Stimulated activated CD4-positive, alpha-beta T cell treated with anti-CD3 and anti-CD28 coated beads, Interleukin-2, amount 100 ng/mL, for 24 hours (primary cell): ENCODE data around the gene SLC39A9.
A peak's percentile ranks its signal among the peaks of the same experiment; 100 is the strongest.
"Not testable (repeated sequence)": the region's sequence is repeated elsewhere in the genome, so short reads cannot be mapped to it uniquely, and the experiment has no call there.

ENCODE experiments used
- DNase-seq, 2 donors: peaks; one replicate each; pipeline ENCODE4 v3.0.0-alpha.2; 2020

Gene SLC39A9

GRCh38 chr14:69428289-69428998 lies 30.0 kb downstream of the SLC39A9 start:
- no peak for DNase-seq

DNA sequence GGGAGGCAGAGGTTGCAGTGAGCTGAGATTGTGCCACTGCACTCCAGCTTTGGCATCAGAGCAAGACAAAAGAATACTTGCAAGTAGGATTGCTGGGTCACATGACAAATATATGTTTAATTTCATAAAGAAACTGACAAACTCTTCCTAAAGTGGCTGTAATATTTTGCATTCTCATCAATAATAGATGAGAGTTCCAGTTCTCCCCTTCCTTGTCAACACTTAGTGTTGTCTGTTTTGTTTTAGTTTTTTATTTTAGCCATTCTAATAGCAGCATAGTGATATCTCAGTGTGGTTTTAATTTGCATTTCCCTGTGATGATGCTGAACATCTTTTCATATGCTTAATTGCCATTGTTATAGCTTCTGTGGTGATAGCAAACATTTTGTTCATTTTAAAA lies 31.2 kb downstream of the SLC39A9 start:
- DNase-seq = no peak

- DNase-seq = no peak
Measured at GRCh38 chr14:69430306-69430939, 31.9 kb downstream of the SLC39A9 start.

DNA sequence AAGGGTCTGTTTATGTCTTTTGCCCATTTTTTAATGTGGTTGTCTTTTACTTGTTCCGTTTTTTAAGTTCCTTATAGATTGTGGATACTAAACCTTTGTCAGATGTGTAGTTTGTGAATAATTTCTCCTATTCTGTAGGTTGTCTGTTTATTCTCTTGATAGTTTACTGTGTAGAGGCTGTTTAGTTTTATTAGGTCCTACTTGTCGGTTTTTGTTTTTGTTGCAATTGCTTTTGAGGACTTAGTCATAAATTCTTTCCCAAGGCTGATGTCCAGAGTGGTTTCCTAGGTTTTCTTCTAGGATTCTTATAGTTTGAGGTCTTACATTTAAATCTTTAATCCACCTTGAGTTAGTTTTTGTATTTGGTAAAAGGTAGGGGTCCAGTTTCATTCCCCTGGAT lies 33.9 kb downstream of the SLC39A9 start:
- no peak for DNase-seq

GRCh38 chr14:69439521-69440270 lies 41.2 kb downstream of the SLC39A9 start:
- DNase-seq = no peak

DNA sequence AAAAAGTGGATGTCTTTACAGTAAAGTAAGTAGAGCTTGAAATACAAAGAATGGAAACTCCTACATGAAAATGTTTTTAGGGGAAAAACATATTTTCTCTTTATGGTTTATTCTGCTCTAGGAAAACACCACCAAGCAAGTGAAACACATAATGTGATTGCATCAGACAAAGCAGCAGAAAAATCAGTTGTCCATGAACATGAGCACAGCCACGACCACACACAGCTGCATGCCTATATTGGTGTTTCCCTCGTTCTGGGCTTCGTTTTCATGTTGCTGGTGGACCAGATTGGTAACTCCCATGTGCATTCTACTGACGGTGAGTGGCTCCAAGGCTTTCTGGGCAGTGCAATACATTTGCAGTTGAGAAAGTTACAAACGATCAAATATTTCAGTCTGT lies 43.5 kb downstream of the SLC39A9 start:
- no peak for DNase-seq

DNA sequence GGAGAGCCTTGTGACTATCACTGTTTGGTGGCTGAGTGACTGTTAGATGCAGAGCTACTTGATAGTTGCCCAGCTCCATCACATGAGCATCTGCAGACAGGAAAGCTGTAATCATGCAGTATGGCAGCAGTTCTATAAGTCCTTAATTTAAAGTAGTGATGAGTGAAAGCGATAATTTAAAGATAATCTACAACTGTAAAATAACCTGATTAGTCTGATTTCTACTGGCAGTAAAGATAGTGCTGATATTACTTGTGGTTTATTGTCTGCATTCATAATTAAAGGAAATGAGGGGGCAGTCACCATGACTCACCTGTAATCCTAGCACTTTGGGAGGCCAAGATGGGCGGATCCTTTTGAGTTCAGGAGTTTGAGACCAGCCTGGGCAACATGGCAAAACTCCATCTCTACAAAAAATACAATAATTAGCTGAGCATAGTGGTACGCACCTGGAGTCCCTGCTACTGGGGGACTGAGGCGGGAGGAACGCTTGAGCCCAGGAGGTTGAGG lies 44.9 kb downstream of the SLC39A9 start:
- DNase-seq = no peak

DNA sequence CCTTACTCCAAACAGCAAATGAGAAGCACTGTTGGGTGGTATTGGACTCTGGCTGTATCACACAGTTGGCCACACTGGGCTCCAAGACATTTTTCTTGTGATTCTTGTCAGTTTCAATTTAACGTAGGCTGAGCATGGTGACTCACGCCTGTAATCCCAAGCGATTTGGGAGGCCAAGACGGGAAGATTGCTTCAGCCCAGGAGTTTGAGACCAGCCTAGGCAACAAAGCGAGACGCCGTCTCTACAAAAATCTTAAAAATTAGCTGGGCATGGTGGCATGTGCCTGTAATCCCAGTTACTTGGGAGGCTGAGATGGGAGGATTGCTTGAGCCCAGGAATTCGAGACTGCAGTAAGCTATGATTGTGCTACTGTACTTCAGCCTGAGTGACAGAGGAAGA lies 50.7 kb downstream of the SLC39A9 start:
- no peak for DNase-seq

- no peak for DNase-seq
Measured at GRCh38 chr14:69451941-69452340, 53.4 kb downstream of the SLC39A9 start.

DNA sequence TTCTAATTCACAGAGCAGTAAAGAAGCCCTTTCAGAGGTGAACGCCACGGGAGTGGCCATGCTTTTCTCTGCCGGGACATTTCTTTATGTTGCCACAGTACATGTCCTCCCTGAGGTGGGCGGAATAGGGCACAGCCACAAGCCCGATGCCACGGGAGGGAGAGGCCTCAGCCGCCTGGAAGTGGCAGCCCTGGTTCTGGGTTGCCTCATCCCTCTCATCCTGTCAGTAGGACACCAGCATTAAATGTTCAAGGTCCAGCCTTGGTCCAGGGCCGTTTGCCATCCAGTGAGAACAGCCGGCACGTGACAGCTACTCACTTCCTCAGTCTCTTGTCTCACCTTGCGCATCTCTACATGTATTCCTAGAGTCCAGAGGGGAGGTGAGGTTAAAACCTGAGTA lies 59.9 kb downstream of the SLC39A9 start:
- no peak for DNase-seq

DNA sequence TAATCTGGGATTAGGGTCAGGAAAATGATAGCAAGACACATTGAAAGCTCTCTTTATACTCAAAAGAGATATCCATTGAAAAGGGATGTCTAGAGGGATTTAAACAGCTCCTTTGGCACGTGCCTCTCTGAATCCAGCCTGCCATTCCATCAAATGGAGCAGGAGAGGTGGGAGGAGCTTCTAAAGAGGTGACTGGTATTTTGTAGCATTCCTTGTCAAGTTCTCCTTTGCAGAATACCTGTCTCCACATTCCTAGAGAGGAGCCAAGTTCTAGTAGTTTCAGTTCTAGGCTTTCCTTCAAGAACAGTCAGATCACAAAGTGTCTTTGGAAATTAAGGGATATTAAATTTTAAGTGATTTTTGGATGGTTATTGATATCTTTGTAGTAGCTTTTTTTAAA lies 60.6 kb downstream of the SLC39A9 start:
- no peak for DNase-seq

- peak; percentile 56 to 61 for DNase-seq
Measured at GRCh38 chr14:69460093-69460701, 61.7 kb downstream of the SLC39A9 start.

- DNase-seq = no peak
Measured at GRCh38 chr14:69464379-69464778, 65.9 kb downstream of the SLC39A9 start.

DNA sequence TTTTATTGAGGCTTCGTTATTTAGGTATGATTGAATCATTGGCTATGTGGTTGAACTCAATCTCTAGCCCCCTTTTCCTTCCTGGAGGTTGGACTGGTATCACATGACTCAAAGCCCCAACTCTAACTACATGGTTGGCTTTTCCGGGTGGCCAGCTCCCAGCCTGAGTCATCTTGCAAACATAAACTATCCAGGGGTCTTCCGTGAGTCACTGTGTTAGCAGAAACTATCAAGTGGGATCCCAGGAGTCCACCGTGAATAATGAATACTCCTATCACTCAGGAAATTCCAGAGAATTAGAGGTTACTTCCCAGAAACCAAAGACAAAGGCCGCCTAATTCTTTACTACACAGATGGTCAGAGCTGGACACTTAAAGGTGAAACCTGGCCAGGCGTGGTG lies 66.3 kb downstream of the SLC39A9 start:
- no peak for DNase-seq

DNA sequence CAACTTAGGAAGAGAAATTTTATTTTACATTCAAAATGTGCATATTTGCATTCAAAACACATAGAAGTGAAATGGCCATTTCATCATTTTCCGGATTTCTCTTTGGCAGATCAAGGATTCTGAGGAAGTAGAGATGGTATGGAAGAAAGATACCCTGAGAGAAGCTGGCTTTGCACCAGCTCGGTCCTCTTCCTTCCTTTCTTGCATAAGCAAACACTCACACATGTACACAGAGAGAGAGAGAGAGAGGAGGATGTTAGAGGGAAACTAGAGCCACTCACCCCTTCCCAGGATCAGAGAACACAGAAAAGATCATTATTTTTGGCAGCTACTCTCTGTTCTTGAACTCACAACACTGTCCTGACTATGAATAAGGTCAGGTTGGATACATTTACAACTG lies 70.5 kb downstream of the SLC39A9 start:
- no peak for DNase-seq

- DNase-seq = no peak
Measured at GRCh38 chr14:69471436-69471835, 72.9 kb downstream of the SLC39A9 start.

DNA sequence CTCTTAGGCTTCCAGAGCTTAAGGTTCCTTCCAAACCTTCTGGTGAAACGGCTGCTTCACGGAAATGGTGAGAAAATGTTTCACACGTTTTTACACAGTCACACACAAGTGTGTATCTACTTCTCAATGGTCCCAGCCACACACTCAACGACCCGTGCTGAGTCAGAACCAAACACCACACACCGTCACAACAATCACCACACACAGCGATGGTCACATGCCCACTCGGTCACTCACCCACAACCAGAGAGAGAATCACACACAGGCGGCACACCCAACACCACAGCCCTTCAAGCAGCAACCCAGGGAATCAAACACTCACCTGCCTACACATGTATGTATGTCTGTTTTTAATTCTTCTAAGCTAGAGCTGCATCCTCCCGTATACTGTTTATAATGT lies 73.4 kb downstream of the SLC39A9 start:
- DNase-seq = no peak

GRCh38 chr14:69473260-69473659 lies 74.8 kb downstream of the SLC39A9 start:
- DNase-seq = no peak

- DNase-seq = no peak
Measured at GRCh38 chr14:69473946-69474345, 75.5 kb downstream of the SLC39A9 start.

DNA sequence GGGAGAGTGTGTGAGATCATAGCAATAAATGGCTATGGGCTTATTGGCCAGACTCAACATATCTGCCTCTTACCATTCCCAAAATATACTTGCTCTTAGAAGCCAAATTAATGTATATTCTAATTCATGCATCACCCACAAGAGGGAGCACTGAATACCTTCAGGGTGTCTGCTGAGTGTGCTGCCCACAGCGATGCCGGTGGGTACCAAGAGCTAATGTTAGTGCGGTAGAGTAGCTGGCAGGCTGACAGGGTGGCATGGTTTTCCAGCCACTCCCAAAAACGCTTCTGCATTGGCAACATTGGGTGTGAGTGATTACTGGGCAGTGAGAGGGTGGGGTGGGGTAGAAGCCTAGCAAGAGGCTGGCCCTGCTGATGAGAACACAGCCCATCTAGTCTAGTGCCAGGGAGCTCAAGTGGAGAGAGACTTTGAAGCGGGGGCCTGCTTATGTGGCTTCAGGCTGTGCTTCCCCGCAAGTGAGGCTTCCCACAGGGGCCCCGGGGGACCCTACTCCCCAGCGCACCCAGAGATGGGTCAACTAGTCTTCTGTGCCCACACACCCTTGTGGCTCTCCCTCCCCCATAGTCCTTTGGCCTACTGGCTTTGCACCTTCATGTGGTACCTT lies 76.8 kb downstream of the SLC39A9 start:
- peak in 1 of 2 donors; percentile 6 for DNase-seq

GRCh38 chr14:69476824-69477450 lies 78.4 kb downstream of the SLC39A9 start:
- not testable (repeated sequence) for DNase-seq

GRCh38 chr14:69478055-69478454 lies 79.6 kb downstream of the SLC39A9 start:
- not testable (repeated sequence) for DNase-seq
